IPS-15b (cell line): ENCODE measurements around the gene DOK3.
A peak's percentile ranks its signal among the peaks of the same experiment; 100 is the strongest.

Source experiments
- H3K27me3 ChIP-seq: one replicate; pipeline ENCODE4 v1.6.1; 2013; ENCODE audit warnings: low read length; ENCODE audit not compliant: control insufficient read depth, insufficient read depth
- H3K36me3 ChIP-seq: one replicate; pipeline ENCODE4 v1.6.1; 2013; ENCODE audit warnings: low read length; ENCODE audit not compliant: control insufficient read depth, insufficient read depth
- H3K4me1 ChIP-seq: one replicate; pipeline ENCODE4 v1.6.1; 2013; ENCODE audit warnings: mild to moderate bottlenecking, low read length; ENCODE audit not compliant: control insufficient read depth, insufficient read depth
- H3K4me3 ChIP-seq: one replicate; pipeline ENCODE4 v1.5.1; 2013; ENCODE audit warnings: low read depth, low read length
- H3K9ac ChIP-seq: one replicate; pipeline ENCODE4 v1.6.1; 2013; ENCODE audit warnings: low read depth, mild to moderate bottlenecking, low read length
- H3K9me3 ChIP-seq: one replicate; pipeline ENCODE4 v1.6.1; 2013; ENCODE audit warnings: mild to moderate bottlenecking, low read length; ENCODE audit not compliant: control insufficient read depth, insufficient read depth

Gene DOK3, protein sequence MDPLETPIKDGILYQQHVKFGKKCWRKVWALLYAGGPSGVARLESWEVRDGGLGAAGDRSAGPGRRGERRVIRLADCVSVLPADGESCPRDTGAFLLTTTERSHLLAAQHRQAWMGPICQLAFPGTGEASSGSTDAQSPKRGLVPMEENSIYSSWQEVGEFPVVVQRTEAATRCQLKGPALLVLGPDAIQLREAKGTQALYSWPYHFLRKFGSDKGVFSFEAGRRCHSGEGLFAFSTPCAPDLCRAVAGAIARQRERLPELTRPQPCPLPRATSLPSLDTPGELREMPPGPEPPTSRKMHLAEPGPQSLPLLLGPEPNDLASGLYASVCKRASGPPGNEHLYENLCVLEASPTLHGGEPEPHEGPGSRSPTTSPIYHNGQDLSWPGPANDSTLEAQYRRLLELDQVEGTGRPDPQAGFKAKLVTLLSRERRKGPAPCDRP

DNA sequence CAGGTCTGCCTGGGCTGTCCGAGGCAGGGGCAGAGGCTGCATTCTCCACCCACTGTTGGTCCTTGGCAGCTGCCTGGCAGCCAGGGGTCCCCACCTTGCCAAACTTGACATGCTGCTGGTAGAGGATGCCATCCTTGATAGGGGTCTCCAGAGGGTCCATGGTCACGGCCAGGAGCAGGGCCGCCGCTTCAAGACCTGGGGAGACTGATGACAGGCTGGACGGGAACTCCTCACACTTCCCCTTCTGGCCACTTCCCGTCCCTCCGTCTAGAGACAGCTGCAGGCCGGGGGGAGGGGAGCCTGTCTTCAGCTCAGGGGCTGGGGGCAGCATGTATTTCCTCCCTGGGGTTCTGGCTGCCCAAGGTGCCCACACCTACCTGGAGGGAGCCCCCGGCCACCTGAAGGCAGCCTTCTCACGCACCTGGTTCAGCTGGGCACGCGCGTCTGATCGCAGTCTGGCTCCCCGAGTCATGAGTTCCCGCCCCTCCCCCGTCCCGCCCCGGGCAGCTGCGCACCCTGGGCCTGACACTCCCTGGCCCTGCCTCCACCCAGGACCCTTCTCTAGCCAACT lies at the start of gene DOK3:
Gene DOK3, minus strand, starts transcription at position 446 of the 571 bp plus-strand sequence. Its CDS starts 286 bp downstream, at position 160.
- Histone ChIP-seq H3K4me3 (no peak within 1 kb of the TSS), H3K4me1 (peaks cover 11% of the 10 kb centered on the region), H3K36me3 (peaks cover 47% of the 10 kb centered on the region), H3K9ac (no peak within 1 kb of the TSS), H3K27me3 (no peaks in the 10 kb centered on the region), H3K9me3 (no peaks in the 10 kb centered on the region)

DNA sequence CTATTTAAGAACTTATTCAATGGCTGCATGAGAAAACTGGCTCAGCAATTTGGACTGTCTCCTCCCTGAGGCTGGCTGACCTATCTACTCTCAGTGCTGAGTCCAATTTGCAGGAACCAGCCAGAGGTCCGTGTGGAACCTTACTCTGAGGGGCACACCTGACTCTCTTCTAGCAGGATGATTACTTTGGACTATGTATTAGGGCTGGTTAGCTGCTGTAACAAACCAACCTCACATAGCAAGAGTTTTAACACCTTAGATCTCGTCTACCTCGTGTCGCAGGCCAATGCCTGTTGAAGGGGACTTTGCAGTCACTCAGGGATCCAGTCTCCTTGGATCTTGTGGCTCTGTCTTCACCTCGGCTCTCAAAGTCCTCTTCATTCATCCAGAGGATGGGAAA lies 48.2 kb upstream of the DOK3 start:
- no peaks in the 10 kb centered on the region for H3K36me3 ChIP-seq
- no peaks in the 10 kb centered on the region for H3K9me3 ChIP-seq
- H3K27me3 ChIP-seq, result no peaks in the 10 kb centered on the region
- no peak overlapping the region for H3K9ac ChIP-seq
- no peak overlapping the region for H3K4me3 ChIP-seq
- H3K4me1 ChIP-seq, result peaks cover 7% of the 10 kb centered on the region

DNA sequence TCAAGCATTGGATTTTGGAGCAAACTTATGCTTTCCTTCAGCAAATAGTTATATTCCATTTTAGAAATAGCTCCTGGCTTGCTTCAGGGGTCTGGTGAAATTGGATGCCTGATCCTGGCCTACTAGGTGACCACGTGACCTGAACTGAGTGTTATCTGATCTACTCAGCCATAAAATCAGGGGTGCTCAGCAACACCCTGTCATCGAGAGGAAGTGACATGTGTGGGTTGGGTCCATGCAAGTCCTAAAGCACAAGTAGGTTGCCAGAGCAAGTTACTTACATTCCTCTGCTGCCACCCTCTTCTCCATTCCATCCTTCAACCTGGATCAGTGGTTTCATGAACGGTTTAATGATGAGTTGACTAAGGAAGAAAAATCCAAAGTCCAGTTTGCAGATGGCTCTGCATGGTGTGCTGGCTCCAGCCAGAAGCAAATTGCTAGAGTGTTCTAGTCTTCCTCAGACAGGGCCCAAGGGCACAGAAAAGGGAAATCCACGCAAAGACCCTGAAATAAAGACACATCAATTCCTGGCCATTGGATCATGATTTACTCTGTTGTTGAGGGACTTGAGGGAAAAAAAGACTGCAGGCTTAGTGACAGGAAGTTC lies 47.5 kb upstream of the DOK3 start:
- Histone ChIP-seq H3K9ac (no peak overlapping the region), H3K4me3 (no peak overlapping the region), H3K27me3 (no peaks in the 10 kb centered on the region), H3K9me3 (no peaks in the 10 kb centered on the region), H3K4me1 (peaks cover 7% of the 10 kb centered on the region), H3K36me3 (no peaks in the 10 kb centered on the region)

DNA sequence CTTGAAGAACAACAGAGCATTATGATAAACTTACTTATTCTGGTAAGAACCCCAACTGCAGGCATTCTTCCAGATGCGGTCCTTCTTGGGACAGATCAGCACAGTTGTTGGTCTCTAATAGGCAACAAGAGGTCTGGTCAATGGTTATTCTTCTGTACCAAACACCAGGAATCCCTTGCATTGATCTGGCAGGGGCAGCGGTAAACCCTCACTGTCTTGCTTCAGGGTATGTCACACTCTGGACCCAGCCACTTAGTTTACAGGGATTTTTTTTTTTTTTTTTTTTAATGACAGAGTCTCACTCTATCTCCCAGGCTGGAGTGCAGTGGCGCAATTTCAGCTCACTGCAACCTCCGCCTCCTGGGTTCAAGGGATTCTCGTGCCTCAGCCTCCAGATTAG lies 46.0 kb upstream of the DOK3 start:
- Histone ChIP-seq H3K4me1 (peaks cover 7% of the 10 kb centered on the region), H3K27me3 (no peaks in the 10 kb centered on the region), H3K9me3 (no peaks in the 10 kb centered on the region), H3K36me3 (no peaks in the 10 kb centered on the region), H3K4me3 (no peak overlapping the region), H3K9ac (no peak overlapping the region)

DNA sequence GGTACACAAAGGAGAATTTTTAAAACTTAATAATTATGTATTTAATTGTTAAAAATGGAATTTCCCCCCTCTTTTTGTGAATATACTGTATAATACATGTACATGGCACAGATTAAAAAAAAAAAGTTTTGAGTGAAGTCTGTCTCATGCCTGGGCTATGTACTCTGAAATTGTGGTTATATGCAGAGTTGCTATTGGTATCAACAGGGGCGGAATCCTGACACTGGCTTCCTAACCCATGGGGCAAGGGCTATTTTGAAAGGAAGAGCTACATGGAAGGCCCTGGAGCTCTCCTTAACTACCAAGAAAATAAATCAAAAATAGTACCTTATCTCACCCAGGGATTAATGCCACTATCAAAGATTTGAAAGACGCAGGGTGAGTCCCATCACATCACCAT lies 45.6 kb upstream of the DOK3 start:
- H3K4me3 ChIP-seq, result no peak overlapping the region
- no peaks in the 10 kb centered on the region for H3K27me3 ChIP-seq
- H3K9me3 ChIP-seq, result no peaks in the 10 kb centered on the region
- no peaks in the 10 kb centered on the region for H3K36me3 ChIP-seq
- no peak overlapping the region for H3K9ac ChIP-seq
- H3K4me1 ChIP-seq, result peaks cover 7% of the 10 kb centered on the region

DNA sequence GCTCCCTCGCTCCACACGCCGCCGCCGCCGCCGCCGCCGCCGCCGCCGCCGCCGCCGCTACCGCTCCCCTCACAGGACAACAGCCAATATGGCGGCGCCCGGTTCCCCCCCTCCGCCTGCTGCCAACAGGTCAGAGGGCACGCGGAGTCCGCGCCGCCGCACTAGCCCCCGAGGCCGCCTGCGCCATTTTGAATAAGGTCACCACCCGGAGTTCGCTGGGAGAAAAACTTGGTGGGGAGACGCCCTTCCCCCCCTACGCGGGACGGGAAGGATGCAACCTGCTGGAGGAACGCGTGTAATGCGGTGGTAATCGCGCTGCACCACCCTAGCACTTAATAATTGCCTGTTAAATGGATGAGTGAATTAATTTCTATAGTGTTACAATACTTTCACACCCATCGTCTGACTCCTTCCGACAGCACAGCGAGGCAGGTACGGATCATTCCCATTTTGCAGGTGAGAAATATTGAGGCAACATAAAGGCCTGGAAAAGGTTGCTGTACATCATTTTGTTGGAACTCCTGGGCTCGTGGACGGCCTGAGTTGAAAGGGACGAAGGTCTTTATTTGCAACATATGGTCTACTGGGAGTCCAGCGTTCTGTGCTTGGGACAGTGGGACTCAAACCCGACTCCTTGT lies 45.0 kb upstream of the DOK3 start, which contains the start of gene FAM193B:
Gene FAM193B, minus strand, starts transcription at position 90 of the 638 bp plus-strand sequence. CDS start 105 bp downstream, outside the sequence.
- H3K4me1 ChIP-seq, result peaks cover 7% of the 10 kb centered on the region
- H3K27me3 ChIP-seq, result no peaks in the 10 kb centered on the region
- H3K36me3 ChIP-seq, result no peaks in the 10 kb centered on the region
- peak within 1 kb of the TSS; percentile 80 for H3K4me3 ChIP-seq
- H3K9ac ChIP-seq, result peak within 1 kb of the TSS; percentile 57
- H3K9me3 ChIP-seq, result no peaks in the 10 kb centered on the region

DNA sequence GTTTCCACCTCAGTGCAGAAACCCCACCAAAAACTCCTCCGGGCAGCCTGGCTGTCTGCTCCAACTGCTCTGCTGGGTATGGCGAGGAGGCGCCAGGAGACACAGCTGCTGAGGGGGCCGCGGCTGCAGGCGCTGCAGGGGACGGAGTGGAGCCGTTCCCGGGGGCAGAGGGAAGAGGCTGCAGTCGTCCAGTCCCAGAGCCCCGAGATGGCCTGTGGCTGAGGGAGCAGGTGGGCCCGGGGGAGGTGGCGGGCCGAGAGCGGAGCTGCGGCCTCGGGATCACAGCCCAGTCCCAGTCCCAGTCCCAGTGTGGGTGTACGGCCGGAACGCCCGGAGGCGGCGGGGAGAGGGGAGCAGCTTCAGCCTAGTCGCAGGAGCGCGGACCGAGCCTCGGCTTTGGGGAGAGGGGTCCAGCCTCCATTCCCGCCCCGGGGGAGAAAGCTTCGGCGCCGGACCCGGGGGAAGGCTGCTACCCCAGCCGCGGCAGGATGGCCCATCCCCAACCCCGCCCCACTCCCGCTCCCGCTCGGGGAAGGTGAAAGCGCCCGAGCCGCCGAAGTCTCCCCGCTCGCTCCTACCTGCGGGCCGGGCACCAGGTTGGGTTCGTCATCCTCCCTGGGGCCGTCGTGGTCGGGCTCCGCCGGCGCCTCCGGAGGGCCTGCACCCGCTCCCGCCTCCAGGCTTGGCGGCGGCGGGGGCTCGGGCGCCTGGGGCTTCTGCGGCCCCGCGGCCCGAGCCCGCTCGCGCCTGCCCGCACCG lies 44.2 kb upstream of the DOK3 start:
- Histone ChIP-seq H3K4me1 (peaks cover 7% of the 10 kb centered on the region), H3K27me3 (no peaks in the 10 kb centered on the region), H3K9me3 (no peaks in the 10 kb centered on the region), H3K9ac (peak overlapping the region; percentile 57), H3K36me3 (no peaks in the 10 kb centered on the region), H3K4me3 (peak overlapping the region; percentile 80)

DNA sequence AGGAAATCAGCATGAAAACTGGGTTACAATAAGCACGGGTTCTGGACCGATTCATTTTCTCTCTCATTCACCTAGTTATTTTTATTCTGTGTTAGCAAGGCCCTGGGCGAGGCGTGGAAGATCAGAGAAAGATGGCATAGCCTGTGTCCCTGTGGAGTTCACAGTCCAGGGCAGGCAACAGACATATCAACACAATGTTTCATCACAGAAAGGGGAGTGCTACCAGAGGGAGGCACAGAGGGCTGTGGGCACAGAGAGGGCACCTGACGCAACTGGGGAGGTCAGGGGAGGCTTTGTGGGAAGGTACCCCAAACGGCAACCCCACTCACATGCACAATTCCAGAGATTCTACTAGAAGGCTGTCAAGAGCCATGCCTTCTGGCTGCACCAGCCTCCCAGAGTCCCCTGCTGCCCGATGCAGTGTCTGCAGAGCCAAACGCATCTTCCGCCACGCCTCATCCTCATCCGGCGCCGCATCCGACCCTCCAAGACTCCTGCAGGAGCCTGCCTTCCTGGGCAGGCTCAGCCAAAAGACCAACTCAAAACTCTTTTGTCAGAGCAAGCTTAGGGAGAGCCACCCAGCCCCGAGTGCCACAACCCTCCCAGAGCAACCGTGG lies 43.3 kb upstream of the DOK3 start:
- no peaks in the 10 kb centered on the region for H3K9me3 ChIP-seq

DNA sequence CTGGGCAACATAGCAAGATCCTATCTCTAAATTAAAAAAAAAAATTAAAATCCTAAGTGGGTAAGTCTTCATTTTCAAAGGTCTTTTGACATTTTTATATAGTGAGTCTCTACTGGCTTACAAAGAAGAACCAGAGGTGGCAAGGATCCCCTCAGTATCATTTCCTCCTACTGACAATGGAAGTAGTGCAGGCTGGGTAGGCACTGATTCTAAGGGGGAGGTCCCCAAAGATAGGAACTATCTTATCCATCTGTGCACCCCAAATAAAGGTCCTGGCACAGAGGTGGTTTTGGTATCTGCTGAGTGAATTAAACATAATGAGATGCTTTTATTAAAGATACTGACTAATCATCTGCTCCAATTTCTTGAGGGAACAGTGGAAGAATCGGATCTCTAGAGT lies 40.5 kb upstream of the DOK3 start:
- Histone ChIP-seq H3K4me1 (peaks cover 2% of the 10 kb centered on the region), H3K9ac (no peak overlapping the region), H3K27me3 (no peaks in the 10 kb centered on the region), H3K36me3 (no peaks in the 10 kb centered on the region), H3K9me3 (no peaks in the 10 kb centered on the region), H3K4me3 (no peak overlapping the region)

More for the DNA sequence above, 43.3 kb upstream of the DOK3 start:
- Histone ChIP-seq H3K36me3 (no peaks in the 10 kb centered on the region), H3K4me1 (peaks cover 7% of the 10 kb centered on the region), H3K27me3 (no peaks in the 10 kb centered on the region), H3K4me3 (peak overlapping the region; percentile 80), H3K9ac (peak overlapping the region; percentile 57)

DNA sequence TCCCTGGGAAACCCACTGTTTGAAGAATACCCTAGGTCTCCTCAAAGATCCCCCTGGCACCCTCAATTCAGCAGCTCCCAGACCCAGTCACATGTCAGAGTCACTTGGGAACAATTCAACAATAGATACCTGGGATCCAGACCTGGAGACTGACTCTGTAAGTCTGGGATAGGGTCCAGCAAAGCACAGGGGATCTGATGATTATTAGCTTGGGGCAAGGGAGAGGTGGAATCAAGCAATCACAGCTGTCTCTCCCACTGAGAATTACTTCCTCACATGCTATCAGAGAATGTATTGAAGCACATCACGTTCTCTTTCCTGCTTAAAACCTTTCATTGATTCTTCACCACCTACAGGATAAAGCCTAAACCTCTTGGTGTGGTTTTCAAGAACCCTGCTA lies 38.9 kb upstream of the DOK3 start:
- no peak overlapping the region for H3K9ac ChIP-seq

DNA sequence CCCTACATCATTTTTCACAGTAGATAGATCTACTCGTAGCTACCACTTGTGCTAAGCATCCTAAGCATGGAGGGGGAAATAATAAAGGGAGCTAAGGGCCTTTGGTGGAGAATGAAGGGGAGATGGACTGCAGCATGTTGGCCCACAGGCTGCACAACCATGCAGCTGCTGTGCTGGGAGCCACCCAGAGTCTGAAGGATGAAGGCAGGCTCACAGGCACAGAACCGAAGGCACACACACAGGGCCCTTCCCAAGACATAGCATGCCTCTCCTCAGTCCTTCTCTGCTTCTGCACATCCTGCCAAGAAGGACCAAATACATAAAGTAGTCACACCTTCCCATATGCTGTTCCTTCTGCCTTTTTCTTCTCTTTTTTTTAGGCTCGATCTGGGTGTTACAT lies 38.1 kb upstream of the DOK3 start:
- Histone ChIP-seq H3K9ac (no peak overlapping the region), H3K27me3 (no peaks in the 10 kb centered on the region), H3K4me3 (no peak overlapping the region), H3K9me3 (no peaks in the 10 kb centered on the region), H3K4me1 (no peaks in the 10 kb centered on the region), H3K36me3 (no peaks in the 10 kb centered on the region)

More for the DNA sequence above, 38.9 kb upstream of the DOK3 start:
- H3K9me3 ChIP-seq, result no peaks in the 10 kb centered on the region
- H3K4me3 ChIP-seq, result no peak overlapping the region
- H3K27me3 ChIP-seq, result no peaks in the 10 kb centered on the region
- H3K36me3 ChIP-seq, result no peaks in the 10 kb centered on the region
- H3K4me1 ChIP-seq, result no peaks in the 10 kb centered on the region
